GM19351 (cell line): ENCODE measurements around the gene TUBG1.
"Not testable (repeated sequence)": the region's sequence is repeated elsewhere in the genome, so short reads cannot be mapped to it uniquely, and the experiment has no call there.

Experiments
- ATAC-seq: cut with Tn5 transposase; IDR thresholded peaks from one replicate; pipeline ENCODE4 v1.9.1; 2021; ENCODE audit warnings: mild to moderate bottlenecking, moderate library complexity; ENCODE audit not compliant: unreplicated experiment

Gene TUBG1

GRCh38 chr17:42621987-42622386 is 12.5 kb downstream of the TUBG1 start:
- not testable (repeated sequence) for ATAC-seq

- no peak for ATAC-seq
Observed at GRCh38 chr17:42623271-42623670, 13.8 kb downstream of the TUBG1 start.

GRCh38 chr17:42623732-42624596 is 14.5 kb downstream of the TUBG1 start:
- no peak for ATAC-seq

- not testable (repeated sequence) for ATAC-seq
Observed at GRCh38 chr17:42627032-42627764, 17.7 kb downstream of the TUBG1 start.

- no peak for ATAC-seq
Observed at GRCh38 chr17:42629411-42630009, 20.0 kb downstream of the TUBG1 start.

- no peak for ATAC-seq
Observed at GRCh38 chr17:42632949-42633444, 23.5 kb downstream of the TUBG1 start.

- no peak for ATAC-seq
Observed at GRCh38 chr17:42639525-42640113, 30.1 kb downstream of the TUBG1 start.

GRCh38 chr17:42640121-42640520 is 30.6 kb downstream of the TUBG1 start:
- ATAC-seq = no peak

- no peak for ATAC-seq
Observed at GRCh38 chr17:42642336-42642735, 32.9 kb downstream of the TUBG1 start.

- ATAC-seq = no peak
Observed at GRCh38 chr17:42647778-42648177, 38.3 kb downstream of the TUBG1 start.

- no peak for ATAC-seq
Observed at GRCh38 chr17:42651392-42651791, 41.9 kb downstream of the TUBG1 start.

- no peak for ATAC-seq
Observed at GRCh38 chr17:42653179-42654124, 44.0 kb downstream of the TUBG1 start.

- ATAC-seq = no peak
Observed at GRCh38 chr17:42655528-42655927, 46.0 kb downstream of the TUBG1 start.

- ATAC-seq = no peak
Observed at GRCh38 chr17:42657824-42658588, 48.5 kb downstream of the TUBG1 start.

- ATAC-seq = peak; percentile 48
Observed at GRCh38 chr17:42659079-42659931, 49.8 kb downstream of the TUBG1 start, which contains the start of gene TUBG2. TSS of gene TUBG2 (plus strand) at chr17:42659284. CDS start at chr17:42659504, 220 bp downstream.

GRCh38 chr17:42659932-42660274 is 50.4 kb downstream of the TUBG1 start:
- not testable (repeated sequence) for ATAC-seq

GRCh38 chr17:42660692-42661345 is 51.3 kb downstream of the TUBG1 start:
- ATAC-seq = no peak
